HG03196 (cell line): Measurements from ENCODE around the gene NRG2.
A peak's percentile ranks its signal among the peaks of the same experiment; 100 is the strongest.

Experiments
- ATAC-seq: cut with Tn5 transposase; IDR thresholded peaks from one replicate; pipeline ENCODE4 v1.9.1; 2021; ENCODE audit not compliant: unreplicated experiment

The NRG2 gene

GRCh38 chr5:140013536-140013935 lies 29.6 kb downstream of the NRG2 start:
- no peak for ATAC-seq

- no peak for ATAC-seq
Observed at GRCh38 chr5:140012443-140012842, 30.7 kb downstream of the NRG2 start.

GRCh38 chr5:140011297-140011802 lies 31.7 kb downstream of the NRG2 start:
- ATAC-seq: peak; percentile 70

GRCh38 chr5:140010798-140011197 lies 32.3 kb downstream of the NRG2 start:
- no peak for ATAC-seq

GRCh38 chr5:140007311-140007710 lies 35.8 kb downstream of the NRG2 start:
- no peak for ATAC-seq

GRCh38 chr5:140005145-140005591 lies 37.9 kb downstream of the NRG2 start:
- ATAC-seq: peak; percentile 88

GRCh38 chr5:140004174-140004573 lies 38.9 kb downstream of the NRG2 start:
- ATAC-seq: no peak

- no peak for ATAC-seq
Observed at GRCh38 chr5:140003519-140003918, 39.6 kb downstream of the NRG2 start.

GRCh38 chr5:140000332-140000731 lies 42.8 kb downstream of the NRG2 start:
- ATAC-seq: no peak

GRCh38 chr5:139998837-139999236 lies 44.3 kb downstream of the NRG2 start:
- ATAC-seq: no peak

- no peak for ATAC-seq
Observed at GRCh38 chr5:139997276-139997675, 45.8 kb downstream of the NRG2 start.

GRCh38 chr5:139995929-139996328 lies 47.2 kb downstream of the NRG2 start:
- ATAC-seq: no peak

- no peak for ATAC-seq
Observed at GRCh38 chr5:139994234-139994633, 48.9 kb downstream of the NRG2 start.

- ATAC-seq: no peak
Observed at GRCh38 chr5:139985733-139986132, 57.4 kb downstream of the NRG2 start.

- ATAC-seq: no peak
Observed at GRCh38 chr5:139985290-139985689, 57.8 kb downstream of the NRG2 start.

- no peak for ATAC-seq
Observed at GRCh38 chr5:139984816-139985215, 58.3 kb downstream of the NRG2 start.

GRCh38 chr5:139982975-139983240 lies 60.2 kb downstream of the NRG2 start:
- ATAC-seq: no peak

- ATAC-seq: no peak
Observed at GRCh38 chr5:139982157-139982974, 60.7 kb downstream of the NRG2 start.

GRCh38 chr5:139980765-139981164 lies 62.3 kb downstream of the NRG2 start:
- ATAC-seq: no peak

- no peak for ATAC-seq
Observed at GRCh38 chr5:139979943-139980342, 63.2 kb downstream of the NRG2 start.

- ATAC-seq: no peak
Observed at GRCh38 chr5:139979518-139979917, 63.6 kb downstream of the NRG2 start.

- ATAC-seq: no peak
Observed at GRCh38 chr5:139976703-139977102, 66.4 kb downstream of the NRG2 start.

- no peak for ATAC-seq
Observed at GRCh38 chr5:139975942-139976341, 67.2 kb downstream of the NRG2 start.
